CD4-positive, alpha-beta T cell treated with Interleukin-17A for 1 hour (primary cell): ENCODE data around the gene AMPH.
A peak's percentile ranks its signal among the peaks of the same experiment; 100 is the strongest.

Experiments used
- DNase-seq: peaks from one replicate; pipeline ENCODE4 v3.0.0-alpha.2; 2020

Gene AMPH

GRCh38 chr7:38539477-38540081, 91.6 kb downstream of the AMPH start:
- no peak for DNase-seq

GRCh38 chr7:38535073-38535472, 96.1 kb downstream of the AMPH start:
- no peak for DNase-seq

- DNase-seq = no peak
These were observed 105.3 kb downstream of the AMPH start for GRCh38 chr7:38525857-38526256.

GRCh38 chr7:38524786-38525185, 106.4 kb downstream of the AMPH start:
- no peak for DNase-seq

GRCh38 chr7:38520741-38521140, 110.4 kb downstream of the AMPH start:
- DNase-seq = no peak

GRCh38 chr7:38518541-38518940, 112.6 kb downstream of the AMPH start:
- DNase-seq = no peak

GRCh38 chr7:38512704-38513103, 118.5 kb downstream of the AMPH start:
- DNase-seq = no peak

GRCh38 chr7:38512291-38512690, 118.9 kb downstream of the AMPH start:
- no peak for DNase-seq

GRCh38 chr7:38507384-38507783, 123.8 kb downstream of the AMPH start:
- DNase-seq = no peak

- DNase-seq = no peak
These were observed 124.4 kb downstream of the AMPH start for GRCh38 chr7:38506756-38507155.

- no peak for DNase-seq
These were observed 125.2 kb downstream of the AMPH start for GRCh38 chr7:38506004-38506403.

- no peak for DNase-seq
These were observed 126.5 kb downstream of the AMPH start for GRCh38 chr7:38504684-38505083.

- no peak for DNase-seq
These were observed 128.3 kb downstream of the AMPH start for GRCh38 chr7:38502848-38503247.

GRCh38 chr7:38502289-38502688, 128.9 kb downstream of the AMPH start:
- DNase-seq = no peak

- DNase-seq = no peak
These were observed 139.2 kb downstream of the AMPH start for GRCh38 chr7:38492010-38492409.

GRCh38 chr7:38482521-38482920, 148.7 kb downstream of the AMPH start:
- no peak for DNase-seq

GRCh38 chr7:38481401-38481800, 149.8 kb downstream of the AMPH start:
- no peak for DNase-seq

GRCh38 chr7:38478404-38478803, 152.8 kb downstream of the AMPH start:
- no peak for DNase-seq

- no peak for DNase-seq
These were observed 153.8 kb downstream of the AMPH start for GRCh38 chr7:38477333-38477732.

GRCh38 chr7:38476764-38477163, 154.4 kb downstream of the AMPH start:
- DNase-seq = no peak

GRCh38 chr7:38465956-38466355, 165.2 kb downstream of the AMPH start:
- no peak for DNase-seq

GRCh38 chr7:38463277-38464225, 167.6 kb downstream of the AMPH start:
- DNase-seq = peak; percentile 71

GRCh38 chr7:38462819-38463218, 168.4 kb downstream of the AMPH start:
- DNase-seq = no peak

GRCh38 chr7:38461887-38462286, 169.3 kb downstream of the AMPH start:
- DNase-seq = no peak
